HG03135 (cell line): Measurements from ENCODE around the gene ITGA8.
"Not testable (repeated sequence)": the region's sequence is repeated elsewhere in the genome, so short reads cannot be mapped to it uniquely, and the experiment has no call there.

ENCODE experiments used
- ATAC-seq: cut with Tn5 transposase; IDR thresholded peaks from one replicate; pipeline ENCODE4 v1.9.1; 2021; ENCODE audit warnings: mild to moderate bottlenecking, moderate library complexity; ENCODE audit not compliant: unreplicated experiment

Gene ITGA8

DNA sequence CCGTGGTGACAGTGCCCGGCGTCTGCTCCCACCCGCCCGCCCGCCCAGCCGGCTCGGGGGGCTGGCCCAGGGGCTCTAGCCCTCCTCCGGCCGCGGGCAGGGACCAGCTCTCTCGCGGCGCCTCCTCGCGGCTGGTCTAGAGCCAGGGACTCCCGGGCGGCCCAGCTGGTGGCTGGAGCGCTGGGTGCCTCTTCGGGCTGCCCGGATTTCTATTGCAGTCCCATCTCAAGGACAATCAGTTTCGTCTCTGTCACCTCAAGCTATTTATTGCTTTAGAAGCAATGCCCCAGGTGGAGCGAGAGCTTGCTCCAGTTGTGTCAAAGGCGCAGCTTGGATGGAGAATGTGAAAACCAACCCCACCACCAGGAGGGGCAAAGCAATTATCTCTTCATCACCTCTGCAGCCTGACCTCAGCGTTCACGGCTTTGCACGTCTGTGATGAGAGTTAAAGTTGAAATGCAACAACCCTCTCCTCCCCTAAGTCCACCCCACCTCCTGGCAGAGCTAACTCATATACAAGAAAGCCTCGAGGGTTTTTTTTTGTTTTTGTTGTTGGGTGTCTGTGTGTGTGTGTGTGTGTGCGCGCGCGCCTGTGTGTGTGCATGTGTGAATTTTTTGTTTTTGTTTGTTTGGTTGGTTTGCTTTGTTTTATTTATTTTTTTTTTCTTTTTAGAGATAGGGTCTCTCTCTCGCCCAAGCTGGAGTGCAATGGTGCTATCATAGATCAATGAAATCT is at the start of gene ITGA8:
TSS of gene ITGA8 (minus strand) at position 24 of the 736 bp plus-strand sequence. CDS start 151 bp downstream, outside the sequence.
- ATAC-seq, result no peak

DNA sequence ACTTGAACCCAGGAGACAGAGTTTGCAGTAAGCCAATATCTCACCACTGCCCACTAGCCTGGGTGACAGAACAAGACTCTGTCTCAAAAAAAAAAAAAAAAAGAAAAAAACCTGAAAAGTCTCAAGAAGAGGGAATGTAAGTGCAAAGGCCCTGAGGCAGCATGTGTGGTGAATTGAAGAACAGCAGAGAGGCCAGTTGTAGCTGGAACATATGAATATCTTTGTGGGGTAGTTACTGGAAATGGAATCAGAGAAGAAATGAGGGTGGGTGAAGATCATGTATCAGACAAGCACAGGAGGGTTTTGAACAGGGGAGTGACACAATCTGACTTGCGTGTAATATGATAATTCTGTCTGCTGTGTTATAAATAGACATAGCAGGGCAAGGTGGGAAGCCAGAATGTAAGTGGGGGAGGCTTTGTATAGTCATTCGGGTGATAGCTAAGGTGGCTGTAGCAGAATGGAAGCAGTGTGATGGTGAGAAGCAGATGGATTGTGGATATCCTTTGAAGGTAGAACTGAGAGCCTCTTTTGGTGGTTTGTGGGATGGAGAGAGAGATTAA is 45.3 kb upstream of the ITGA8 start:
- ATAC-seq, result no peak

DNA sequence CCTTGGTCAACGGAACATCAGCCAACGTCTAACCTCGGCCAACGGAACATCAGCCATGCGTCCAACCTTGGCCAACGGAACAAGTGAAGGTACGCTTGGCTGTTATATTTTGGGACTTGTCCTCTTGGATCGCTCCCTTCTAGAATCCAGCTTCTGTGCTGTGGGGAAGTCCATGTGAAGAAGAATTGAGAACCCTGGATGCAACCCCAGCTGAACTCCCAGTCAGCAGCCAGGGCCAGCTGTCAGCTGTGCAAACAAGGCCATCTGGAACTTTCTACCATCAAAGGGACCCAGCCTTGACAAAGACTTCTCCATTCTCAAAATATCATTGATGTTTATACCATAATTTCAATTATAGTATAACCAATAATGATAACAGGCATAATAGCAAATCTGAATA is 43.3 kb upstream of the ITGA8 start:
- no peak for ATAC-seq

DNA sequence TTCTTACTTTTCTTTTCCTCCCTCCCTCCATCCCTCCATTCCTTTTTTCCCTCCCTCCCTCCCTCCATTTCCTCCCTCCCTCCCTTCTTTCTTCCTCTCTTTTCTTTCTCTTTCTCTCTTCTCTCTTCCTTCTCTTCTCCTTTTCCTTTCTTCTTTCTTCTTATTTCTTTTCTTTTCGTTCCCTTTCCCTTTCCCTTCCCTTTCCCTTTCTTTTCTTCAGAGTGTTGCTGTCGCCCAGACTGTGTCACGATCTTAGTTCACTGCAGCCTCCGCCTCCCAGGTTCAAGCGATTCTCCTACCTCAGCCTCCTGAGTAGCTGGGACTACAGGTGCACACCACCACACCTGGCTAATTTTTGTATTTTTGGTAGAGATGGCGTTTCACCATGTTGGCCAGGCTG is 42.5 kb upstream of the ITGA8 start:
- ATAC-seq, result not testable (repeated sequence)

DNA sequence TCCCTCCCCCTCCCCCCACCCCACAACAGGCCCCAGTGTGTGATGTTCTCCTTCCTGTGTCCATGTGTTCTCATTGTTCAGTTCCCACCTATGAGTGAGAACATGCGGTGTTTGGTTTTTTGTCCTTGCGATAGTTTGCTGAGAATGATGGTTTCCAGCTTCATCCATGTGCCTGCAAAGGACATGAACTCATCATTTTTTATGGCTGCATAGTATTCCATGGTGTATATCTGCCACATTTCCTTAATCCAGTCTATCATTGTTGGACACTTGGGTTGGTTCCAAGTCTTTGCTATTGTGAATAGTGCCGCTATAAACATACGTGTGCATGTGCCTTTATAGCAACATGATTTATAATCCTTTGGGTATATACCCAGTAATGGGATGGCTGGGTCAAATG is 41.5 kb upstream of the ITGA8 start:
- ATAC-seq, result not testable (repeated sequence)

DNA sequence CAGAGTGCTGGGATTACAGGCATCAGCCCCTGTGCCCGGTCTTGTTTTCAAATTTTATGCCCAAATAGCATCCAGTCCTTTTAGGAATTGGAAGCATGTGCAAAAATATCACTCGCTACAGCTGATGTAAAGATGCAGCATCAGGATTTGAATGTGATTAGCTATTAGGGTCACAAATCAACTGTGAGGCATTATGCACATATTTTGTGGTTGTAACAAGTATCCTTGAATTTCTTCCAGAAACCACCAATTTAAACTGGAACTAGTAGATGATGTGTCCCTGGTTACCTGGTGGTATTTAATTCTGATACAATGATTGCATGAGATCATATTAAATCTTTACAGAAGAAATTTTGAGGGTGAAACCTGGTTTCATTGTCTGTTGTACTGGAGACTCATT is 41.0 kb upstream of the ITGA8 start:
- ATAC-seq, result no peak

DNA sequence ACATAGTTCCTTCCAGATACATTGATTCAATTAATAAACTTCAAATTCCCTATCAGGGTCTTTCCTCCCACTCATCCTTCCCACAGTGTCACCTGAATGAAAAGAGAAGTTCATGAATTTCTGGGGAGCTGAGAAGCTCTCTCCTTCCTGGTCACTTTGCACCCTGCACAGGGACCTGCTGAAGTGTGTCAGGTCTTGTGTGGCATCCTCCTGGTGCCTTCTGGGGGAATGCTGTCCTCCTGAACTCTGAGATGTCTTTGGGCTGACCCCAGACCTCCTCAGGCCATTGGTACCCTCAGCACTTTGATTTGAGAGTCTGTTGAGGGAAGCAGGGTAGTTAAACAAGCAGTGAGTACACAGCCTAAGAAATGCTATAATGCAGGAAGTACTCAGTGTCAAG is 39.5 kb upstream of the ITGA8 start:
- no peak for ATAC-seq

DNA sequence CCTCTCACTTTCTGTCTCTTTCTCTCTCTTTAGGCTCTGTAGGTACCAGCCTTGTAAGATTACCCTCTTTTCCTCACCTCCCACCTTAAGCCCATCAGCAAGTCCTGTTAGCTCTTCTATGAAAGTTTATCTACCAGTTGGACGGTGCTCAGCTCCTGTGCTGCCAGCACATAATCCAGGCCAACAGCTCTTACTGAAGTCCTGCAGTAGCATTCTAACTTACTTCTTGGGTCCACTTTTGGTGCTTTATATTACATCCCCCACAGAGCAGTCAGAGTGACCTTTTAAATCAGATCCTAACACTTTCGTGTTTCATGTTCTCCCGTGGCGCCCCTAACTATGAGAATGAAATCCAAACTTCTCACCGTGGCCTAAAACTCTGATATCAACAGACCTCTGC is 38.9 kb upstream of the ITGA8 start:
- no peak for ATAC-seq

DNA sequence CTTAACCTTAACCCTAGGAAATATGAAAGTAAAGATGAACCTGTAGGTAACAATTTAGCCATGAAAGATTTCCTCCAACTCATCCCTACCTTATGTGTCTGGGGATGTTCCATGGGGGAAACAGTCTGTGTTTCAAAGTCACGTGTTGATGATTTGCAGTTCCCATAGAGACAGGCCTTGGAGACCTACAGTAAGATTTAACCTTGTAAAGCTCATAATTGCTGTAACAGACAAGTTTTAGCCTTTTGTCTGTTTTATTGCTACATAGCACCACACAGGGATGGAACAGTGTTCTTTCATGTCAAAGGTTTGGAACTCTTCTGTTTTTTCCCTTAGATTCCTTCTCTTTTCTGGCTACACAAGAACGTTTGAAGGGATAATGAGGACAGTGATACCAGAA is 35.2 kb upstream of the ITGA8 start:
- ATAC-seq, result no peak

DNA sequence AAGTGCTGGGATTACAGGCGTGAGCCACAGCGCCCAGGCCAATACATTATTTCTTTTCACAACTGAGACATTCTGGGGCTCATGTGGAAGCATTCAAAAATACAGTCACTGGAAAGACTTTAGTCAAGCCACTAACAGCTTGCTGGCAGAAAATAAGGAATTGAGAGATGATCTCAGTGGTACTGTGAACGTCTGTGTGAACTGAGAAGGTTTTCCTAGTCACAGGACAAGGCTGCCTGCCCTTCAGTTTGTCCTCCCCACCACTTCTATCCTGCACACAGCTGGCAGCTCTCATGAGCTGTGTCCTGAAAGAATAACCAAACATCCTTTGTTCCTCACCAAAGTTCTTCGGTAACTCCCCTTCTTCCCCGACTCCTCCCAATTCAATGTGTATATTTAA is 31.3 kb upstream of the ITGA8 start:
- no peak for ATAC-seq

DNA sequence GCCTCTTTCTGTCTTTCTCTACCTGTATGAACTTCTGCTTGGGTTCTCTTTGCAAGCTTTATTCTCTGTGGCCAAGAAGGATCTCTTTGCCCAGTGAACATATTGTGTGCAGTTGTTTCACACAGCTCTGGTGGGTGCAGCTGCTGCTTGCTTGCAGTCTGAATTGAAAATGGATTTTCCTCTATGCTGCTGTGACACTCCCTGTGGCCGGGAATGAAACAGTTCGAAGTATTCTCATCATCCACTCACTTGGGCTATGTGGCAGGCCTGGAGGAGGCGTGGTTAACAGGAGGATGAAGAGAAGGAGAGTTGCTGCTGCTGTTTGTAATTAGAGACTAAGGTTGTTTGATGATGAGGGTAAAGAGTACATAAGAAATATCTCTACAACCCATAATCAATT is 28.4 kb upstream of the ITGA8 start:
- ATAC-seq, result no peak

DNA sequence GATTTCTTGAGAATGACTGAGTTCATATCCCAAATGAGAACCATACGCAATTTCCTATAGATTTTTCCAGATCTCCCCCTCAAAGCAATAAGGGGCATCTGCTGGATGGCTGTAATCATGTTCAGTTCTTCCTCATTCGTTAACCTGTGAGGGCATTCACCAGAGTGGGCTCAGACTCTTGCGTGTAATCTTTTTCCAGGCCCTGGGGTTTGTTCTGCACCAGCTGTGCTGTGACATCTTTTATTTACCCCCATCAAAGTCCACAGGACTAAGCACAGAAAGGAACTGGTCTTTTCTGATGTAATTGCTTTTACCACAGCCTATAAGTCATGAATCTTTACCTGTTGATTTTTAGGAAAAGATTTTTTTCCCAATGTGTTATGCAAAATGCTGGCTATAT is 27.9 kb upstream of the ITGA8 start:
- ATAC-seq, result no peak

DNA sequence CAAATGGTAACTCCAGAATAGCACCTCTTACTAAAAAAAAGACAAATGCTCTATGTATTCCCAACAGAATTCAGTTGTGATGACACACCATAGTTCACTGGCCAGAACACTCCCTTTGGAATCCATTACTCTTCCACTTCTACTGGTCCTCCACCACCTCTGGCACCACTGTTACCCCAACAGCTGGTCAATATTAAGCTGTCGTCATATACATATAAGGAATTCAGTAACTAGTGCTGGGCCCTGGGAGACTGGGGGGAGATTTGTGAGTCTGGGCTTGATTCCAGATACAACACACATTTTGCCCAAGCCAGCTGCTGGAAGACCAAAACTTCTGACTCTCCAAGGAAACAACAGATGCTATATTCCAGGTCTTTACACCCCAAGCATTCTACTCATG is 26.0 kb upstream of the ITGA8 start:
- no peak for ATAC-seq

DNA sequence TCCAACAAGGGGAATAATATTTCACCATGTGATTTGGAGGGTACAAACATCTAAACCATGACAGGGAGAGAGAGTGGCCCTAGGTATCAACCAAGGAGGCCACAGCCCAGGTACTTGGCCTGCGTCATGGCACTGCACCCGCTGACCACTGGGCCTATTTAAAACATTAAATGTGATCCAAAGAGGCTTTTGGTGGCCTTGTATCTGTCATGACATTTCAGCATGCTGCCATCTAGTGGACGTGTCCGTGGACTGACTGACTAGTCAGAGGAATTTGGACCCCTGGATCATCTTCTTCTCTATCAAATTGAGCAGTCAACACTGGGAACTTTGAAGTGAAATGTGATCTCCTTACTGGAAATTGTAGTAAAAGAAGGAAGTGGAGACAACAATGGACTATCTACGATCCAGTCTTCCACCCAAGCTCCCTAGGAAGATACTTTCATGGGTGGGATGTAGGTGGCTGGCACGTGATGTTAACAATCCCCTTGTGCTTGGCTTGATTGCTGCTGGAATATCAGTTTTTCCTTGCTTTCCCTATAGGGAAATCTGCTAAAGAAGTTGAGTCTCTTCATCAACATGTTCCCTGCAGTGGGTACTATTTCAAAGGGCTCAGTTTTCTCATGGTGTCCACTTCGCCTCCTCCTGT is 24.6 kb upstream of the ITGA8 start:
- no peak for ATAC-seq

DNA sequence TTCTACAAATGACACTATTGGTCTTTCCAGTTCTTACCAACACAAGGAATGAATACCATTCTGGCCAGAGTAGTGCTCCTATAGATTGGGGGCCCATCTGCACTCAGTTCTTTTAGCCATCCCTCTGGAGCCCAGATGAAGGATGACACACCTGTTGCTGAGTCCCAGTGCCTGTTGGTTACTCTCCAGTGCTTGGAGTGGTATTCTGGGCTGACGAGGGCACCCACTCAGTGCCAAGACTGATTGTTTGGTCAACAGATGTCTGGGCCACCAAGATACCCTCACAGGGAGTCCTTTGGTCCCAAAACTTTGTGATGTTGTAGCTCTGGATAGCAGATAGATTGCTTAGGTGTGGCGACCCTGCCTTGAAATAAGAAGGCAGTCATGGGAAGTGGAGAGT is 23.7 kb upstream of the ITGA8 start:
- ATAC-seq, result no peak

DNA sequence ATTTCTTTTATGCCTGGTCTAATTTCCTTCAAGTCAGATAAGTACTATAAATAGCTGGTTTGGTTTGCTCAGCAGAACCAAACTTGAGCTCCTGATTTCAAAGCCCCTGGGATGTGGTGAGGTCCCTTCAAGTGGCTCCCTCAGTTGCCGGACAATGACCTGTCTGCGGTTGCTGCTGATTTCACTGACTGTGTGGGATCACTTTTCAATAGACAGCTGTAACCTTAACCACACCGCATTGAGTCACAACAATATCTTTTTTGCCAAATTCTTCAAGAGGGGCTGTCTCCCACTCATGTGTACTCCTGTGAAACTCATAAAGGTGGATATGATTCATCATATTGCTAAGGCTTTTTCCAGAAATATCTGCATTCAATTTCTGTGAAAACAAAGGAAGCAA is 23.1 kb upstream of the ITGA8 start:
- ATAC-seq, result no peak

DNA sequence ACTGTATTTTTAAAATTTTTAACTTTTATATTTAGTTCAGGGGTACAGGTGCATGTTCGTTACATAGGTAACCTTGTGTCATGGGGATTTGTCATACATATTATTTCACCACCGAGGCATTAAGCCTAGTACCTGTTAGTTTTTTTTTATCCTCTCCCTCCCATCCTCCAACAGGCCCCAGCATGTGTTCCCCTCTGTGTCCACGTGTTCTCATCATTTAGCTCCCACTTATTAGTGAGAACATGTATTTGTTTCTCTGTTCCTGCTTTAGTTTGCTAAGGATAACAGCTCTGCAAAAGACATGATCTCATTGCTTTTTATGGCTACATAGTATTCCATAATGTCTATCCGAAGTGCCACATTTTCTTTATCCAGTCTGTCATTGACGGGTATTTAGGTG is 22.4 kb upstream of the ITGA8 start:
- ATAC-seq, result no peak

DNA sequence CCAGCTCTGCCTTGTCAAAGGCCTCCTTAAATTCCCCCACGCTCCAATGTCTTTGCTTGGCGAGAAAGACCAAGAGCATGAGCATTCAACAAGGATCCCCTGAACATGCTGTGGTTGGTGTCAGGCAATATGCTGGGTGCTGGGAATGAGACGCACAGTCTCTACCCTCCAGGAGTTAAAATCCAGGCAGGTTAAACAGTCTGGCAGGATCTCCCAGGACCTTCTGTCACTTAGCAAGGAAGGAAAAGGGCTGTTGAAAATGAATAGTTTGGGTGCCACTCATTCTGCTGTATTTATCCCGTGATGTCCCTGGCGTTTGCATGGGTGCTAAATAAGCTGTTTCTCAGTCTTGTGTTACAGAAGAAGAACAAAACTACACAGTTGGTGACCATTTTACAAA is 21.9 kb upstream of the ITGA8 start:
- no peak for ATAC-seq

DNA sequence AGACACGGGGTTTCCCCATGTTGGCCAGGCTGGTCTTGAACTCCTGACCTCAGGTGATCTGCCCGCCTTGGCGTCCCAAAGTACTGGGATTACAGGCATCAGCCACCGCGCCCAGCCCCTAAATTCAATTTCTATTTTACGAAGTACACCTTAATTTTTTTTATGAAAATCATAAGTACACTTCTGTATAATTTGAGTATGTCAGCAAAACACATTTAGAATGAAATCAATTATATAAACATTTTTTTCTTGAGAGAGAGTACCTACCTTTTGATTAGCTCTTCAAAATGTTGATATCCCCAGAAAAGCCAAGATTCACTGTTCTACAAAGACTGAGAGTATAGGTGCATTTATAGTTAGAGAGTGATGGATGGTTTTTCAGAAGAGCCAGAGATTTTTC is 20.5 kb upstream of the ITGA8 start:
- no peak for ATAC-seq

DNA sequence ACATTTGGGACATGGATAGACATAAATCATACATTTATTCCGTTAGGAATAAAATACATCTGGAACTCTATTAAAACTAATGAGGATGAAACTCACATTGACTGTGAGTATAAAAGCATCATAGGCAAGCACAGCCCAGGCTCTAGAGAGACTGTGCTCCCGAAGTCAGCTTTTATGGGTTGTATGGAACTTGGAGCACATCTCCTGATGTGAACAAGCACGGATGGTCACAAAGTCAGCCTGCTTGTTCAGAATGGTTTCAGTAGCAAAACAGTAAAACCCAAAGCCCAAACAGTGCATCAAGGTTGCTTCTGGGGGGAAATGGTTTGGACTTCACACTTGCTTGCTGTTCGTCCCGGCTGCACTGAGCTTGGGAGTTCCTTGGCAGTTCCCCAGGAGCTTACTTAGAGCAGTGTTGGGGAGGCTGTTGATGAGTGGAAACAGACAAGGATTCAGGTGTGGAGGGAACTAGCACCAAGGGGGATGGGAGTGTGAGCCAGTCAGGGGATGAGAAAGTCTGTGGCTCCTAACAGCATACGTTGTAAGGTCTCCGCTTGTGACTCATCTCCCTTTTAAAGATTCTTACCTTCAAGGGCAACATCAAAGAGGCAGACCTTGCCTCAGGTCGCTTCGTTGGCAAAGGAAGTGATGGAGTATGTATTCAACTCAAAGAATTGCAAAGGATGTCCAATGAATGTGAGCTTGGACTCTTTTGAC is 19.7 kb upstream of the ITGA8 start:
- no peak for ATAC-seq

DNA sequence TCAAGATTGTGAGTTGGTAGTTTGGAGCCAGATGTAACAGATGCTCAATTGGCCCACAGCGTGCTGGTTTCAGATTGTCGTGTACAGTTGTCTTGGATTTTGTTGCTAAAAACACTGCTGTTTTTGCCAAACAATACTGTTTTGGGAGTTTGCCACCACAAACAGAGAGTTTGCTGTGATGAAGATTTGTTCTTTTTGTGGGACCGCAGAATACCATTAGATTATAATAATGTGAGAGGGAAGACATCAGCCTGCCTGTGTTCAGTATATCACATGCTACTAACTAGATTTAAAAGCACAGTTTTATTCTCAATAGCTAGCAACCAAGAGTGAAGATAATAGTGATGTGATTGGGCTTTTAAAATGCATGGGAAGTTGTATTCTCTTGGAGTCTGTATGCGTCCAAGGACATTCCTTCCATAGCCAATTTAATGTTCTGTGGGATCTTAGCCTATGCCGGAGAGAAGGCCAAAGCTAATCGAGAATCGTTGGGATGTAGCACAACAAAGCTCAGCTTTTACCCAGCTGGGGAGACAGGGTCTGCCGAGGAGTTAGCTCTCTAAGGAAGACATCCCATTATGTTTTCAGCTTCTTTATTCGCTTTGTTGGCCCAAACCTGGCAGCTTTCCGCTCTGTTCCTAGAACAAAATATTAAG is 18.7 kb upstream of the ITGA8 start:
- no peak for ATAC-seq
